ENCODE results near the gene MET. TPM values are rescaled to one million over a fixed set of nuclear protein-coding genes. Genes with fewer than 3 reads are reported as not detected.

Gene MET
- total RNA-seq, 1 experiment from 2014 or later = 5.0 TPM

DNA sequence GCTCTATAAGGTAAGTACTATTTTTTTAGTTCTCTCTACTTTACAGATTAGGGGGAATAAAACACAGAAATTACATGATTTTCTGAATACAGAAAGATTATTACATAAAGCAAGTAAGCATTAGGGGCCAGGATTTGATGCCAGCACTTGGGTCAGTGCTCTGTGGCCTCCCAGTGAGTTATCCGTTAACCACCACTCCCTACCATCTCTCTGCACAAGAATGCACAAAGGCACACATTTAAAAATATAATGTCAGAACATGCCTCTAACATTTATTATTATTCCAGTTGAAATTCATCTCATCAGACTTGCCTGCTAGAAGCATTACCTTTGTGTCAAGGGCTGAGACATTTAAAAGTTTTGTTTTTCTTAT, 59.0 kb downstream of the MET start:
- Histone ChIP-seq H2BK20ac (ENCODE audit: low read depth, low read length, poor library complexity, severe bottlenecking) (no peak overlapping the region), H3K9me3 (ENCODE audit: control insufficient read depth, low read depth, low read length) (no peaks in the 10 kb centered on the region), H2BK15ac (ENCODE audit: low read depth, low read length) (no peak overlapping the region), H3T11ph (ENCODE audit: low read length) (no peak overlapping the region), H2BK120ac (ENCODE audit: low read depth, low read length, poor library complexity, severe bottlenecking) (no peak overlapping the region), H3K18ac (ENCODE audit: insufficient read length, low read depth, low read length) (no peak overlapping the region), H3K23me2 (ENCODE audit: insufficient read length, low read depth, low read length, poor library complexity, severe bottlenecking) (no peaks in the 10 kb centered on the region), H3K27me3 (ENCODE audit: insufficient read depth, low read length) (no peaks in the 10 kb centered on the region), H3K23ac (ENCODE audit: insufficient read length, low read depth, low read length) (no peak overlapping the region), H4K8ac (replicated peaks; ENCODE audit: insufficient read length, low read depth, low read length) (no peak overlapping the region), H3K79me1 (ENCODE audit: insufficient read depth, low read depth, low read length, poor library complexity, severe bottlenecking) (no peaks in the 10 kb centered on the region), H2BK5ac (ENCODE audit: insufficient read length, low read length) (no peak overlapping the region), H3K79me2 (ENCODE audit: insufficient read depth, low read length) (no peaks in the 10 kb centered on the region), H3K4me1 (ENCODE audit: insufficient read depth, low read length) (no peaks in the 10 kb centered on the region; the same call in 1 of the 2 replicates), H3K4me2 (ENCODE audit: insufficient read depth, insufficient read length, low read length) (no peak overlapping the region), H4K5ac (ENCODE audit: insufficient read length, low read depth, low read length) (no peak overlapping the region), H3K14ac (ENCODE audit: insufficient read depth, low read length) (no peak overlapping the region), H4K20me1 (ENCODE audit: control insufficient read depth, insufficient read depth, insufficient read length) (no peaks in the 10 kb centered on the region), H3K56ac (ENCODE audit: insufficient read length, low read depth, low read length) (no peak overlapping the region), H2AFZ (ENCODE audit: low read length) (no peak overlapping the region), H3K4ac (ENCODE audit: low read depth, low read length) (no peak overlapping the region), H4K91ac (ENCODE audit: insufficient read length, low read depth, low read length) (no peak overlapping the region), H2AK5ac (ENCODE audit: insufficient read length, low read length) (no peak overlapping the region), H2BK12ac (ENCODE audit: insufficient read length, low read depth, low read length) (no peak overlapping the region), H3K27ac (ENCODE audit: insufficient read length, low read depth, low read length) (no peak overlapping the region), H3K9ac (ENCODE audit: extremely low read depth, insufficient read length, low read length) (no peak overlapping the region)
- no peaks in the 10 kb centered on the region for H3K36me3 Mint-ChIP-seq (ENCODE audit: insufficient read depth in 1 of 3, low read depth in 3 of 3)
- H3K9me3 Mint-ChIP-seq = no peaks in the 10 kb centered on the region
- WGBS (ENCODE audit: extremely low coverage, insufficient read length, low lambda C conversion rate) = no CpG with 5 or more reads among the region's 1 CpG
- DNase-seq = no peak
- peaks cover 26 to 28% of the 10 kb centered on the region in 2 experiments for H3K4me1 Mint-ChIP-seq
- H3K4me3 Mint-ChIP-seq = no peak overlapping the region
- H3K27ac Mint-ChIP-seq = no peak overlapping the region
- TF ChIP-seq, protein P1, sequence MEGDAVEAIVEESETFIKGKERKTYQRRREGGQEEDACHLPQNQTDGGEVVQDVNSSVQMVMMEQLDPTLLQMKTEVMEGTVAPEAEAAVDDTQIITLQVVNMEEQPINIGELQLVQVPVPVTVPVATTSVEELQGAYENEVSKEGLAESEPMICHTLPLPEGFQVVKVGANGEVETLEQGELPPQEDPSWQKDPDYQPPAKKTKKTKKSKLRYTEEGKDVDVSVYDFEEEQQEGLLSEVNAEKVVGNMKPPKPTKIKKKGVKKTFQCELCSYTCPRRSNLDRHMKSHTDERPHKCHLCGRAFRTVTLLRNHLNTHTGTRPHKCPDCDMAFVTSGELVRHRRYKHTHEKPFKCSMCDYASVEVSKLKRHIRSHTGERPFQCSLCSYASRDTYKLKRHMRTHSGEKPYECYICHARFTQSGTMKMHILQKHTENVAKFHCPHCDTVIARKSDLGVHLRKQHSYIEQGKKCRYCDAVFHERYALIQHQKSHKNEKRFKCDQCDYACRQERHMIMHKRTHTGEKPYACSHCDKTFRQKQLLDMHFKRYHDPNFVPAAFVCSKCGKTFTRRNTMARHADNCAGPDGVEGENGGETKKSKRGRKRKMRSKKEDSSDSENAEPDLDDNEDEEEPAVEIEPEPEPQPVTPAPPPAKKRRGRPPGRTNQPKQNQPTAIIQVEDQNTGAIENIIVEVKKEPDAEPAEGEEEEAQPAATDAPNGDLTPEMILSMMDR (conservative IDR thresholded peaks at IDR 0.05) = no peak
- no peaks in the 10 kb centered on the region for H3K27me3 Mint-ChIP-seq (ENCODE audit: low read depth)

Data from H9 (cell line).